Esophagus muscularis mucosa (tissue), 4 donors: Measurements from ENCODE around the gene ATP11A. TPM values are rescaled to one million over a fixed set of nuclear protein-coding genes. Genes with fewer than 3 reads are reported as not detected.

Experiments used
- DNase-seq: peaks from one replicate; pipeline ENCODE4 v3.0.0-alpha.2; 2017; ENCODE audit errors: extremely low spot score
- H3K27ac ChIP-seq, 4 donors: fragments of 200-600 bp; sonication (generic); replicated peaks in 1 of 4; 1 replicate in 3 of 4; 2 replicates in 1 of 4; pipeline ENCODE4 v1.5.1; 2016 to 2019; ENCODE audit warnings: mild to moderate bottlenecking in 1 of 4
- H3K27me3 ChIP-seq, 4 donors: fragments of 200-600 bp; sonication (generic); one replicate each; pipeline versions ENCODE4 v1.5.1 to v1.6.0; 2016 to 2019
- H3K36me3 ChIP-seq, 4 donors: fragments of 200-600 bp; sonication (generic); one replicate each; pipeline ENCODE4 v1.5.1; 2016 to 2019
- H3K4me1 ChIP-seq, 4 donors: fragments of 200-600 bp; sonication (generic); one replicate each; pipeline ENCODE4 v1.5.1; 2016 to 2019
- H3K4me3 ChIP-seq, 4 donors: fragments of 200-600 bp; sonication (generic); 1 replicate in 2 of 4; 2 replicates in 2 of 4; pipeline ENCODE4 v1.5.1; 2016 to 2019; ENCODE audit warnings: mild to moderate bottlenecking in 4 of 4, moderate library complexity in 1 of 4
- H3K9me3 ChIP-seq, 4 donors: fragments of 200-600 bp; sonication (generic); 1 replicate in 3 of 4; 2 replicates in 1 of 4; pipeline ENCODE4 v1.5.1; 2016 to 2019
- CTCF ChIP-seq, 3 experiments: fragments of 200-600 bp in 2 of 3; fragments of 450-650 bp in 1 of 3; sonication (generic) in 2 of 3; IDR thresholded peaks; one replicate each; pipeline ENCODE4 v1.5.1; 2017 to 2019; ENCODE audit warnings: antibody characterized with exemption in 3 of 3, mild to moderate bottlenecking in 2 of 3, moderate library complexity in 1 of 3
- EP300 ChIP-seq: sonication (generic); formaldehyde crosslinking; IDR thresholded peaks from one replicate; pipeline ENCODE4 v1.6.1; 2017; ENCODE audit warnings: antibody characterized with exemption
- POLR2A ChIP-seq: fragments of 450-650 bp; IDR thresholded peaks from one replicate; pipeline ENCODE4 v1.6.1; 2017; ENCODE audit warnings: antibody characterized with exemption, moderate library complexity, mild to moderate bottlenecking, low read depth
- POLR2AphosphoS5 ChIP-seq, 2 donors: sonication (generic); formaldehyde crosslinking; IDR thresholded peaks; one replicate each; pipeline ENCODE4 v1.6.1; 2017; ENCODE audit warnings: antibody characterized with exemption in 2 of 2
- WGBS: methylation state at CpG from one replicate; pipeline ENCODE4 v1.1.5; 2018; 5-methylcytosine and 5-hydroxymethylcytosine counted together
- intact Hi-C: fragments of 100-400 bp; cut with DNase I; formaldehyde crosslinking; loops from one replicate; pipeline ENCODE4 v1.15.1; 2023
- total RNA-seq, 4 donors: library from RNA; depleted of rRNA; stranded (reverse); fragments of >200 nt; gene quantifications; one replicate each; pipeline versions ENCODE4 v1.1.0 to v1.2.1, GENCODE V29; 2016

Gene ATP11A
- total RNA-seq, 4 donors from 2014 or later = 11.2 to 27.8 (median 14.3) TPM

GRCh38 chr13:112664501-112665203, 25.2 kb upstream of the ATP11A start:
- WGBS = 79% methylated on average over 13 of the region's 22 CpGs

GRCh38 chr13:112668924-112669323, 20.9 kb upstream of the ATP11A start:
- Histone ChIP-seq H3K36me3 (no peaks in the 10 kb centered on the region), H3K27me3 (peaks cover 0 to 10% (median 0%) of the 10 kb centered on the region in 4 donors), H3K4me3 (no peak overlapping the region), H3K9me3 (no peaks in the 10 kb centered on the region), H3K27ac (no peak overlapping the region), H3K4me1 (no peaks in the 10 kb centered on the region)
- DNase-seq = no peak
- intact Hi-C loops = no loop called here
- TF ChIP-seq POLR2A = no peak
- no peak for TF ChIP-seq POLR2AphosphoS5 (IDR thresholded peaks at IDR 0.05)
- no peak for TF ChIP-seq CTCF (IDR thresholded peaks at IDR 0.05)
- no peak for TF ChIP-seq EP300
- WGBS = 89% methylated on average over 13 of the region's 13 CpGs

More at GRCh38 chr13:112664501-112665203, 25.2 kb upstream of the ATP11A start:
- H3K27ac ChIP-seq = no peak overlapping the region
- H3K4me1 ChIP-seq = no peaks in the 10 kb centered on the region
- intact Hi-C loops = no loop called here
- H3K36me3 ChIP-seq = no peaks in the 10 kb centered on the region
- H3K9me3 ChIP-seq = no peaks in the 10 kb centered on the region
- H3K4me3 ChIP-seq = no peak overlapping the region
- TF ChIP-seq CTCF (IDR thresholded peaks at IDR 0.05) = no peak
- TF ChIP-seq POLR2AphosphoS5 (IDR thresholded peaks at IDR 0.05) = no peak
- TF ChIP-seq POLR2A = no peak
- TF ChIP-seq EP300 = no peak
- DNase-seq = no peak
- peaks cover 0 to 8% (median 0%) of the 10 kb centered on the region in 4 donors for H3K27me3 ChIP-seq

- no peaks in the 10 kb centered on the region for H3K9me3 ChIP-seq
- DNase-seq = no peak
Observed at GRCh38 chr13:112669881-112670499, 19.8 kb upstream of the ATP11A start.

GRCh38 chr13:112670864-112671263, 19.0 kb upstream of the ATP11A start:
- Histone ChIP-seq H3K27me3 (peaks cover 0 to 3% (median 0%) of the 10 kb centered on the region in 4 donors), H3K36me3 (no peaks in the 10 kb centered on the region), H3K4me1 (no peaks in the 10 kb centered on the region), H3K9me3 (no peaks in the 10 kb centered on the region), H3K4me3 (no peak overlapping the region), H3K27ac (no peak overlapping the region)
- WGBS = 59% methylated on average over 9 of the region's 9 CpGs
- TF ChIP-seq EP300 (no peak), POLR2A (no peak), CTCF (IDR thresholded peaks at IDR 0.05) (no peak), POLR2AphosphoS5 (IDR thresholded peaks at IDR 0.05) (no peak)
- no peak for DNase-seq
- intact Hi-C loops = no loop called here

More at GRCh38 chr13:112669881-112670499, 19.8 kb upstream of the ATP11A start:
- no peaks in the 10 kb centered on the region for H3K4me1 ChIP-seq
- H3K36me3 ChIP-seq = no peaks in the 10 kb centered on the region
- no peak overlapping the region for H3K4me3 ChIP-seq
- intact Hi-C loops = no loop called here
- no peak overlapping the region for H3K27ac ChIP-seq
- no peak for TF ChIP-seq CTCF (IDR thresholded peaks at IDR 0.05)
- TF ChIP-seq EP300 = no peak
- no peak for TF ChIP-seq POLR2AphosphoS5 (IDR thresholded peaks at IDR 0.05)
- 87% methylated on average over 10 of the region's 10 CpGs for WGBS
- peaks cover 0 to 3% (median 0%) of the 10 kb centered on the region in 4 donors for H3K27me3 ChIP-seq
